DMS53 (cell line): ENCODE results near the gene TMEM150B.
A peak's percentile ranks its signal among the peaks of the same experiment; 100 is the strongest.

Source experiments
- DNase-seq: peaks from one replicate; lab custom pipeline; 2025; lab: John Stamatoyannopoulos, UW

TMEM150B gene

GRCh38 chr19:55325172-55325571 lies at the start of gene TMEM150B:
Gene TMEM150B (minus strand): TSS chr19:55325341. CDS start chr19:55321036, 4,305 bp downstream.
- no peak for DNase-seq

GRCh38 chr19:55373993-55374757 lies 49.0 kb upstream of the TMEM150B start:
- peak; percentile 51 for DNase-seq

- DNase-seq, result no peak
Measured at GRCh38 chr19:55373306-55373992, 48.3 kb upstream of the TMEM150B start.

- DNase-seq, result peak; percentile 56
Measured at GRCh38 chr19:55372316-55373081, 47.4 kb upstream of the TMEM150B start.

GRCh38 chr19:55370305-55370988 lies 45.3 kb upstream of the TMEM150B start, which contains the start of gene IL11:
Gene IL11 (minus strand): TSS chr19:55370463. CDS start chr19:55370310, 153 bp downstream.
- peak; percentile 31 for DNase-seq

- DNase-seq, result peak; percentile 81
Measured at GRCh38 chr19:55369653-55370304, 44.6 kb upstream of the TMEM150B start.

- DNase-seq, result peak; percentile 68
Measured at GRCh38 chr19:55368701-55369563, 43.8 kb upstream of the TMEM150B start.

- peak; percentile 40 for DNase-seq
Measured at GRCh38 chr19:55368106-55368505, 43.0 kb upstream of the TMEM150B start.

- no peak for DNase-seq
Measured at GRCh38 chr19:55366790-55367189, 41.6 kb upstream of the TMEM150B start.

GRCh38 chr19:55365964-55366363 lies 40.8 kb upstream of the TMEM150B start:
- no peak for DNase-seq

GRCh38 chr19:55365245-55365644 lies 40.1 kb upstream of the TMEM150B start:
- DNase-seq, result no peak

- no peak for DNase-seq
Measured at GRCh38 chr19:55362990-55363716, 38.0 kb upstream of the TMEM150B start, which contains the start of gene GARIN5B. Gene GARIN5B (minus strand): TSS chr19:55363260. CDS start chr19:55363066, 194 bp downstream.

- no peak for DNase-seq
Measured at GRCh38 chr19:55362174-55362989, 37.2 kb upstream of the TMEM150B start.

GRCh38 chr19:55360902-55361301 lies 35.8 kb upstream of the TMEM150B start:
- DNase-seq, result no peak

- DNase-seq, result peak; percentile 31
Measured at GRCh38 chr19:55358943-55359908, 34.1 kb upstream of the TMEM150B start.

GRCh38 chr19:55358493-55358892 lies 33.4 kb upstream of the TMEM150B start:
- DNase-seq, result no peak

- no peak for DNase-seq
Measured at GRCh38 chr19:55355213-55355821, 30.2 kb upstream of the TMEM150B start.
